ENCODE data around the gene BRME1.

Gene BRME1

GRCh38 chr19:13846557-13847406, 59.1 kb downstream of the BRME1 start:
- DNase-seq (ENCODE audit: low read depth in 2 of 2), result peak; percentile 99

DNA sequence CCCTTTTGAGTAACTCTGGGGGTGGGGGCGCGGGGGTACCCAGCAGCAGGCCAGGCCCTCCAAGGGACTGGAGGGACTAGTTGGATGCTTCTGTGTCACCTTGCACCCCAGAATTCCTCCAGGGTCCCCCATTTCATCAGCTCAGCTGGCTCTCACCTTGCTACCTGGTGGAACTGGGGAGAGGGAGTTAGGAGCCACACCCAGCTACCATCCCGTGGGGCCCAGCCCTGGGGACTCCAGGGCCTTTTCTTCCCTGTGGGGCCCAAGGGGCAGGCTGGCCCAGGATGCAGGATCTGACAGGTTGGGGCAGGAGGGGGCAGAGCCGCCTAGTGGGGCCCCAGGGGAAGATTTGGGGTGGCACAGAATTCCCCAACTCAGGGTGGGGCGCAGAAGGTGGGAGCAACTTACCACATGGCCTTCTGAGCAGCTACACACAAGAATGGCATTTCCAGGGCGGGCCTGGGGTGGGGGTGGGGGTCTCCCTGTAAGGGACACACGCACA, 61.7 kb downstream of the BRME1 start:
- no peak for DNase-seq (ENCODE audit: low read depth in 2 of 2)

GRCh38 chr19:13843104-13843921, 62.6 kb downstream of the BRME1 start:
- no peak for DNase-seq (ENCODE audit: low read depth in 2 of 2)

- DNase-seq (ENCODE audit: low read depth in 2 of 2), result peak in 1 of 2 donors; percentile 74
Measured at GRCh38 chr19:13842291-13843103, 63.4 kb downstream of the BRME1 start.

- no peak for DNase-seq (ENCODE audit: low read depth in 2 of 2)
Measured at GRCh38 chr19:13841962-13842290, 64.0 kb downstream of the BRME1 start.

GRCh38 chr19:13841086-13841961, 64.6 kb downstream of the BRME1 start:
- no peak for DNase-seq (ENCODE audit: low read depth in 2 of 2)

DNA sequence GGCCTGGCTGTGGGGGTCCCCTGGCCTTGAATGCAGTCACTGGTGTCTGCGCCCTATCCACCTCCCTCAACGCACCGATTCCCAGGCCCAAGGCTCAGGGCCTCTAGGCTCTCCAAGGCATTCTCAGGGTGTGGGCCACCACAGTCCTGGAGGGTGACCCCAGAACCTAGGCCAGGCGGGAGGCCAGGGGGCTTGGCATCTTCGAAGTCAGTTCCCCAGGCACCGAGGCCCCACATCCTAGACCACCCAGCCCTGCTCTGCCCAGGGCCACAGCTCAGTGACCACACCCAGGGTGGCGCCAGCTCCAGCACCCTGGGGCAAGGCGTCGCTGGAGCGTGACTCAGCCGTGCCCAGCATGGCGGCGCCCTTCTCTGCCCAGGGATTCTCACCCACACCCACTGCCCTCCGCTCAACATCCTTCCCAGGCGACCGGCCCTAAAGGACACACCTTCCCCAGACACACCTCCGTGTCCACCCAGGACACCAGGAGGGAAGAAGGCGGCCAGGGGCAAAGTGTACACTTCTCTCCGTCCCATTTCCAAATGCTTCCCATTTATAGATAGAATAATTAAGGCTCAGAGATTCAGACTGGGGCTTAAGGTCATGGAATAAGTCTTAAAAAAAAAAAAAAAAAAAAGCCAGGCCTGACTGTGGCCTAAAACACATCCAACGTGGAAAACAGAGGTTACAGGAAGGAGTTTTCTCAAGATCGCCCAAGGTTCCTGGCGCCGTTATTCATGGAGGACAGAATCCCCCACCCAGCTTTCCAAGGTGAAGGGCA, 65.4 kb downstream of the BRME1 start:
- no peak for DNase-seq (ENCODE audit: low read depth in 2 of 2)

DNA sequence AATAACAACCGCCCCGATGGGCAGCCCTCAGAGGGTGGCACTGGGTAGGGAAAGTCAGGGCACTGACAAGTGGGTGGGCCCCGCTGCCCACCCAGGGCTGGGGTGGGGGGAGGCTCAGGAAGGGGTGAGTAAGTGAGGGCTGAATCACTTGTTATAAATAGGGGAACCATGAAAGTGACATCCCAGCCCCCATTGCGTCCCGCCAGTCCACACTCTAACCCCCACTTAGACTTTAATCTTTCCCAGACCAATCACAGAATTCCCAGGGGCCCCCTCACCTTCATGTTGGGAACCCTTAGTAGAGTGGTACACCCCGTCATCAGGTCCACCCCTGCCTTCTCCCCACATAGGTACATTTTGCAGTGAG, 66.0 kb downstream of the BRME1 start:
- no peak for DNase-seq (ENCODE audit: low read depth in 2 of 2)

DNA sequence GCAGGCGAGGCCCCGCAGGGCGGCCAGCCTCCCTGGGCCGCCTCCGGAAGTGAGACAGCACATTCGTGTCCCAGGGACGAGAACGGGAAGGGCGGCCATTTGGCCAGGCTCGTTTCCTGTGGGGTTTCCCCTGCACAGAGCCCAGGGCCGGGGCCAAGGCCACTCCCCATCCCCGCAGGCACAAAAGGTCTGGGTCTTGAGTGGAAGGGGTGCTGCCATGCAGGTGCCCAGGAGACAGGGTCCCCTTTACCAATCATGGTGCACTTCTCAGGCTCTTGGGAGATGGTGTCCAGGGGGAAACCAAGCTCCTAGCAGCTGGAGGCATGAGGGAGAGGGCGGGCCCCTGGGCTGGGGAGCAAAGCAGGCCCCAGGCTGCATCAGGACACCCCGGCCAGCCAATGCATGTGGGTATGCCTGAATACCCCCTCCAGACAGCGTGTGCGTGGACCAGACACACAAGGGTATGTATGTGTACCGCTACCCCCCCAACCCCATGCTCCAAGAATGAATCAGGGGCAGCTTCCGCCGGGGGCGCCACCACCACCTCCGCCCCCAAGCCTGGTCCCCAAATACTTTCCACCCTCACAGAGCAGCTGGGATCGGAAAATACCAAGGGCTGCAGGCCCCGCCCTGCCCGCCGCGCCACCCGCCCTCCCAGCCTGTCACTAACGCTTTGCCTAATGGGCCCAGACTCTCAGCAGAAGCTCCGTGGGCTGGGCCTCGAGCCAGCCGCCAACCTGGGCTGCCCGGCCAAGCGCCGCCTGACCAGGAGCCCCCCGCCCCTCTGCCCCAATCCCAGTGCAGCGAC, 66.6 kb downstream of the BRME1 start:
- DNase-seq (ENCODE audit: low read depth in 2 of 2), result peak; percentile 91

DNA sequence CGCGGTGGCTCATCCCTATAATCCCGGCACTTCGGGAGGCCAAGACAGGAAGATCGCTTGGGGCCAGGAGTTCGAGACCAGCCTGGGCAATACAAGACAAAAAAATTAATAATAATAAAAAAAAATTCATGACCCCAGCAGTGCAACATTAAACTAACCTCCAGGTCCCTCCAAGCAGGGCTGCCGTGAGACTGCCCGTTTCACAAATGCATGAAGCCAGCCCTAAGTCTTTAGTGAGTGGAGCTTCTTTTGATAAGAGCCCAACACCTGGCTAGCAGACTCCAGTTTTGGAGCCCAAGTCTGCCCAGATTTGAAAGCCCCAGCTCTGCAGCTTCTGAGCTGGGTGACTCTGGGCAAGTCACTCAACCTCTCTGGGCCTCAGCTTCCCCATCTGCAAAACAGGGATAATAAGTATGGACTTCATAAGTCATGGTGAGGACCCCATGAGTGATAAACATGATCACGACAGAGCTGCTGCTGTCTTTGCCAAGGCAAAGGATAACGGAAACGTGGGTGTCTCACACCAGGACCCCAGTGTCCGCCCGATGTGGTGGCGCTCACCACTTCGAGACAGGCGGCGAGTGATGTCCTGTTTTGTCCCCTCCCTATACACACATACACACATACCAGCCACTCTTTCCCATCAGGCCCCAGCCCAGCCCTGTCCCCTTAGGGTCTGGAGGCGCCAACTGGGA, 67.3 kb downstream of the BRME1 start:
- DNase-seq (ENCODE audit: low read depth in 2 of 2), result no peak

GRCh38 chr19:13835791-13836723, 69.9 kb downstream of the BRME1 start:
- no peak for DNase-seq (ENCODE audit: low read depth in 2 of 2)

- no peak for DNase-seq (ENCODE audit: low read depth in 2 of 2)
Measured at GRCh38 chr19:13834244-13835069, 71.5 kb downstream of the BRME1 start.

- peak; percentile 89 to 90 for DNase-seq (ENCODE audit: low read depth in 2 of 2)
Measured at GRCh38 chr19:13833330-13834243, 72.3 kb downstream of the BRME1 start.

Measured in stimulated activated CD8-positive, alpha-beta memory T cell treated with anti-CD3 and anti-CD28 coated beads, Interleukin-15, amount 100 ng/mL, for 48 hours (primary cell).